Stimulated activated CD8-positive, alpha-beta memory T cell treated with anti-CD3 and anti-CD28 coated beads, Interleukin-4, amount 100 ng/mL, for 4 hours (primary cell): Measurements from ENCODE around the gene RBM47.

Source experiments
- DNase-seq, 2 donors: peaks; one replicate each; pipeline ENCODE4 v3.0.0-alpha.2; 2020; ENCODE audit warnings: low read depth in 2 of 2, low spot score in 1 of 2

Gene RBM47

GRCh38 chr4:40626183-40626990 is 3.3 kb downstream of the RBM47 start:
- DNase-seq: no peak

DNA sequence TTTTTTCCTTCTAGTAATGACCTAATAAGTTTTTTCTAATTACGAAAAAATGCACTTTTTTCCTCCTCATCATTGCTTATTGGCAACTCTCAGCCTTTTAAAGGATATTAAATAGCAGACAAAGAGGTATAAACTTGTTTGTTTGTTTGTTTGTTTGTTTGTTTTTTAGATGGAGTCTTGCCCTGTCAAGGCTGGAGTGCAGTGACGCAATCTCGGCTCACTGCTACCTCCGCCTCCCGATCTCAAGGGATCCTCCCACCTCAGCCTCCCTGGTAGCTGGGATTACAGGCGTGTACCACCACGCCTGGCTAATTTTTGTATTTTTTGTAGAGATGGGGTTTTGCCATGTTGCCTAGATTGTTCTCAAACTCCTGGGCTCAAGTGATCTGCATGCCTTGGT is 6.0 kb downstream of the RBM47 start:
- DNase-seq: no peak

- no peak for DNase-seq
Measured at GRCh38 chr4:40622913-40623312, 6.8 kb downstream of the RBM47 start.

- DNase-seq: peak in 1 of 2 donors; percentile 3
Measured at GRCh38 chr4:40621592-40622512, 7.8 kb downstream of the RBM47 start.

DNA sequence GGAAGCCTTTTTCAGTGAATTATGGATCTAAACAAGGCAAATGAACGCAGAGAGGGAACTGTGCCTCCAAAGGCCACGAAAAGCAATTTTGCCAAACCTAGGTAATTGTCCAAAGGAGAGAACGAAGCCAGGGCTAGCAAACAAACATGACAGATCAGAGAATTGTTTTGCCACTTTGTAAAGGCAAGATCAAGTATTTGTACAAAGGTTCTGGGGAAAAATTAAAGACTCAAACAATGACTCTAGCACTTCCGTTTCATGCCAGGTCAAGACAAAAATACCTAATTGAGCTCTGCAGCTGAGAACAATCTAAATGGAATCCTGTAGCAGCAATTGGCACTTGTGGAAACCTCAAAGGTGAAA is 8.5 kb downstream of the RBM47 start:
- no peak for DNase-seq

GRCh38 chr4:40619600-40619999 is 10.1 kb downstream of the RBM47 start:
- no peak for DNase-seq

DNA sequence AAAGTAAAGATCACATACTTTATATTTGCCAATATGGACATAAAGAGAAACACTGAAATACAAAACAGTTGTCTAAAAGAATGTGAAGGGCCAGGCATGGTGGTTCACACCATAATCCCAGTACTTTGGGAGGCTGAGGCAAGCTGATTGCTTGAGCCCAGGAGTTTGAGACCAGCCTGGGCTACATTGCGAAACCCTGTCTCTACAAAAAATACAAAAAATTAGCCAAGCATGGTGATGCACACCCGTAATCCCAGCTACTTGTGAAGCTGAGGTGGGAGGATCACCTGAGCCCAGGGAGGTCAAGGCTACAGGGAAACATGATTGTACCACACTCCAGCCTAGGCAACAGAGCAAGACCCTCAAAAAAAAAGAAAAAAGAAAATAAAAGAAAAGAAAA is 11.8 kb downstream of the RBM47 start:
- no peak for DNase-seq

DNA sequence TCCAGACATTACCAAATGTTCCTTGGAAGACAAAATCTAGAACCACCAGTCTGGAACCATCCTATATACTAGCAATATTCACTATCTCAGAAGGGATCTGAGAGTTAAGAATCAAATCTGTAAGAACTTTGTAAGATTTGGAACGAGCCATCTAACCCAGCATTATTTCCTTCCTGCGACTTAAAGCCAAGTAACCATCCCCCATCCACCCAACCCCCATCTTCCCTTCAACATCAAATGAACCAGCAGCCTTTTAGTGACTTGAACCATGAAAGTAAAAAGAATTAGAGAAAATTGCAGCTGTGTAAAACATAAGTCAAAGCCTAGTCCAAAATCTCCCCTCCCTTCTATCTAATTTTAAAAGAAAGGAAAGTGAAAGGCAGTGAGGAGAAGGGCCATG is 15.6 kb downstream of the RBM47 start:
- no peak for DNase-seq

GRCh38 chr4:40613456-40613855 is 16.2 kb downstream of the RBM47 start:
- DNase-seq: no peak

DNA sequence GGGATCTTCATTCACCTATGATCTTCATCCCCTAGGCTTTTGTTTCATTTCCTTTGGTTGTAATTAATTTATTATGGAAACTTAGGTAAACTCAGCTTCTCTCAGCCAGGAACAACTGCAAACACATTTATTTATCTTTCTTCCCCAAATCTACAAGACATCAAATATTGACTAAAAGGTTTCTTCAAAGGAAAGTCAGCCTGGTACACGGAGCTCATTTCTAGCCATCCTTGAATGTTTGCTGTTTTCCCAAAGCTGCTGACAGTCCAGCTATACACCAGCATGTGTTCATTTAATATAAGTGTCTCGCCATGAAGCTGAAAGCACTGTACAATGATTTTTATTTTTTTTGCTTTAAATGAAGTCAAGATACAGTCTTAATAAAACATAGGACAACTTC is 16.8 kb downstream of the RBM47 start:
- no peak for DNase-seq

DNA sequence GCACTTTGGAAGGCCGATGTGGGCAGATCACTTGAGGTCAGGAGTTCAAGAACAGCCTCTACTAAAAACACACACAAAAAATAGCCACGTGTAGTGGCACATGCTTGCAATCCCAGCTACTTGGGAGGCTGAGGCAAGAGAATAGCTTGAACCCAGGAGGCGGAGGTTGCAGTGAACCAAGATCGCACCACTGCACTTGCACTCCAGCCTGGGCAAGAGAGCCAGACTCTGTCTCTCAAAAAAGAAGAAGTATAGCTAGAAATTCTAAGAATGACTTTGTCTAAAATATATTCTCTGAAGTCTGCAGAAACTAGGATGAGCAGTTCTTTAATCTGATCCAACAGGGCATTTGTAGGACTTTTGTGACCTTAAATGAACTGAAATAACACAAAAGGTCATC is 17.4 kb downstream of the RBM47 start:
- DNase-seq: no peak

DNA sequence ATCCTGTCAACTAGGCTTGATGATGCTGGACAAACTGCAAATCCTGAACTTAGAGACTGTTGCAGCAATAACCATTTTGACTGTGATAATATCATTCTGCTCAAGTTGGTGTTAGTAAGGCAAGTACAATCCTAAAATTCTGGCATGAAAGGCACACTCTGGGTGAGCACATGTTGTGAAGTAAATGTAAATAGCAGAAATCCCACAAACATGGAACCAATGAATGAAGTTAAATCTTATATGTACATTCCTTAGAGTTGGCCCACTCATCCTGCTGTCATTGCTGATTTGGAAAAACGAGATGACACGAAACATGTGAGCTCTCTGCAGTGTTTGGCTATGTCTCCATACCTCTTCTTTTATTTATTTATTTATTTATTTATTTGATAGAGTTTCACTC is 21.0 kb downstream of the RBM47 start:
- no peak for DNase-seq

DNA sequence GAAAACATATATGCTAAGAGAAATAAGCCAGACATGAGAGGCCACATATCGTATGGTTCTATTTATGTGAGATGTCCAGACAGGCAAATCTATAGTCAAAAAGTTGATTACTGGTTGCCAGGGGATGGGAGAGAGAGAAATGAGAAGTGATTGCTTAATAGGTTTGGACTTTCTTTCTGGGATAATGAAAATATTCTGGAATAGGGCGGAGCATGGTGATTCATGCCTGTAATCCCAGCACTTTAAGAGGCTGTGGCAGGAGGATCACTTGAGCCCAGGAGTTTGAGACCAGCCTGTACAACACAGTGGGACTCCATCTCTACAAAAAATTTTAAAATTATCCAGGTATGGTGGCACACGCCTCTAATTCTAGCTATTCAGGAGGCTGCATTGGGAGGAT is 22.4 kb downstream of the RBM47 start:
- DNase-seq: no peak

- no peak for DNase-seq
Measured at GRCh38 chr4:40606239-40606767, 23.4 kb downstream of the RBM47 start.

- no peak for DNase-seq
Measured at GRCh38 chr4:40603281-40603680, 26.4 kb downstream of the RBM47 start.

DNA sequence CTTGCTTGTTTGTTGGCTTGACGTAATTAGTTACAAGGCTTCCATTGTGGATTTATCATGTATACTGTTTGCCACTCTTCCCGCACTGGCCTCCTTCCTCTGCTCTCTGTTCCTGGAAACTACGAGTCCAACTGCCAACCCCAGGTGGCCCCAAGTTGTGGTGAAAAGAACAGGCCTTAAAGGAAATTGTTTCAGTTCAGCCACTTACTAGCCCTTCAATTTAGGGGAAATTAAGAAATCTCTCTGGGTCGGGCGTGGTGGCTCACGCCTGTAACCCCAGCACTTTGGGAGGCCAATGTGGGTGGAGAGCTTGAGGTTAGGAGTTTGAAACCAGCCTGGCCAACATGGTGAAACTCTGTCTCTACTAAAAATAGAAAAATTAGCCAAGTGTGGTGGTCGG is 28.0 kb downstream of the RBM47 start:
- no peak for DNase-seq

DNA sequence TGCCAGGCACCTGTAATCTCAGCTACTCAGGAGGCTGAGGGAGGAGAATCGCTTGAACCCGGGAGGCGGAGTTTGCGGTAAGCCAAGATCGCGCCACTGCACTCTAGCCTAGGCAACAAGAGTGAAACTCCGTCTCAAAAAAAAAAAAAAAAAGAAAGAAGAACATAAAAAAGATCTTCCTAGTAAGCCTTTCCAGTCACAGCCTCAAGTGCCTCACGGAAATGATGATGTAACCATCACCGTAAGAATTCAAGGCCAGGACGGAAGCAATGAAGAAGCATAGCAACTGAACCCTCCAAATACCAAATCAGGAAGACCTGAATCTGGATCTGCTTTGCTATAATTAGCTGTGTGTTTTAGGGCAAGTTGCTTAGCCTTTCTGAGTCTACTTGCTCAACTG is 28.8 kb downstream of the RBM47 start:
- no peak for DNase-seq

- DNase-seq: no peak
Measured at GRCh38 chr4:40599431-40599830, 30.2 kb downstream of the RBM47 start.

DNA sequence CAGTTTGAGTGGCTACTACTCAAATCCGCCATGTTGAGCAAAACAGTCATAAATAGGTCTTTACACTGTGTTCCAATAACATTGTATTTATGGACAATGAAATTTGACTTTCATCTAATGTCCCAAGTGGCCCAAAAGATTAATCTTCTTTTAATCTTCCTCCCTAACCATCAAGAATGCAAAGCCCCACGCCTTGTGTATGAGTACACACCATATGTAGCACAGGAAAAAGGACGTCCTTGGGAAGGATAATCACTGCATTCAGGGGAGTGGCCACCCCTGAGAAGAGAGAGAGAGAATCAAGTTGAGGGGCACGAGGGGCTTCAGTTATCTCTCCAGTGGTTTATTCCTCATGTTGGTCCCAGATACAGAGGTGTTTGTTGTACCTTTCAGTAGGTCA is 33.1 kb downstream of the RBM47 start:
- no peak for DNase-seq

GRCh38 chr4:40595981-40596380 is 33.7 kb downstream of the RBM47 start:
- no peak for DNase-seq

GRCh38 chr4:40594261-40595178 is 35.1 kb downstream of the RBM47 start:
- no peak for DNase-seq
